Heart right ventricle (tissue), 16 donors: Measurements from ENCODE around the gene ENOPH1. TPM values are rescaled to one million over a fixed set of nuclear protein-coding genes. Genes with fewer than 3 reads are reported as not detected.
"Not testable (repeated sequence)": the region's sequence is repeated elsewhere in the genome, so short reads cannot be mapped to it uniquely, and the experiment has no call there.

Experiments
- ATAC-seq, 8 donors: fragments of 200-7000 bp; cut with Tn5 transposase; one replicate each; pipeline ENCODE4 v1.9.1; 2020; ENCODE audit warnings: mild to moderate bottlenecking in 8 of 8, moderate library complexity in 8 of 8, moderate number of reproducible peaks in 1 of 8
- DNase-seq, 2 donors: peaks; one replicate each; pipeline ENCODE4 v3.0.0-alpha.2; 2020
- H3K27ac ChIP-seq, 10 donors: fragments of 200-600 bp; sonication (generic) in 2 of 10; one replicate each; pipeline versions ENCODE4 v1.5.0 to v1.8.0; 2020 to 2022; ENCODE audit warnings: mild to moderate bottlenecking in 3 of 10
- H3K27me3 ChIP-seq, 7 donors: fragments of 200-600 bp; one replicate each; pipeline ENCODE4 v1.8.0; 2021 to 2022; ENCODE audit warnings: mild to moderate bottlenecking in 2 of 7
- H3K36me3 ChIP-seq, 9 donors: fragments of 200-600 bp; sonication (generic) in 1 of 9; one replicate each; pipeline versions ENCODE4 v1.5.0 to v1.8.0; 2020 to 2022; ENCODE audit warnings: mild to moderate bottlenecking in 2 of 9
- H3K4me1 ChIP-seq, 9 donors: fragments of 200-600 bp; sonication (generic) in 1 of 9; one replicate each; pipeline versions ENCODE4 v1.5.0 to v1.8.0; 2020 to 2022; ENCODE audit warnings: mild to moderate bottlenecking in 4 of 9
- H3K4me3 ChIP-seq, 10 donors: fragments of 200-600 bp; sonication (generic) in 2 of 10; one replicate each; pipeline versions ENCODE4 v1.5.0 to v1.8.0; 2020 to 2022; ENCODE audit warnings: mild to moderate bottlenecking in 7 of 10, moderate library complexity in 2 of 10
- H3K9me3 ChIP-seq, 11 donors: fragments of 200-600 bp in 10 of 11; sonication (generic) in 2 of 11; one replicate each; pipeline versions ENCODE4 v1.5.0 to v1.8.0; 2013 to 2022; ENCODE audit warnings: mild to moderate bottlenecking in 2 of 11, control low read depth in 1 of 11, moderate library complexity in 1 of 11
- WGBS, 2 donors: extraction: QIAGEN DNeasy Blood & Tissue Kit; methylation state at CpG; one replicate each; pipeline ENCODE4 v1.1.7; 2013; ENCODE audit warnings: inconsistent platforms in 1 of 2; 5-methylcytosine and 5-hydroxymethylcytosine counted together
- intact Hi-C, 10 donors: fragments of 100-400 bp; cut with DNase I; formaldehyde crosslinking; loops; one replicate each; pipeline versions ENCODE4 v1.11.1 to v1.14.2; 2022
- polyA plus RNA-seq, 2 donors: library from polyadenylated mRNA; stranded (reverse); fragments of 200-250 nt; gene quantifications; one replicate each; pipeline ENCODE4 v1.2.3, GENCODE V29; 2013
- total RNA-seq, 10 donors: library from RNA; stranded (reverse); fragmentation: NEBNext Ultra II Directional in 3 of 10; extraction: Animal tissue kit (Norgen Biotek cat#: 25700) in 3 of 10; gene quantifications; one replicate each; pipeline versions ENCODE4 v1.2.1 to v1.2.4, GENCODE V29; 2021 to 2023
- TF ChIP-seq, protein P1 (sequence below), 9 donors: fragments of 200-600 bp; sonication (generic) in 2 of 9; IDR thresholded peaks; one replicate each; pipeline versions ENCODE4 v1.5.0 to v1.8.0; 2021 to 2022; ENCODE audit warnings: antibody characterized with exemption in 9 of 9, mild to moderate bottlenecking in 5 of 9, moderate library complexity in 1 of 9
- donor health status: Arrhythmogenic right ventricular cardiomyopathy.
- donor health status: ischemic (EF 13 %, LVEDD 7.1; RV severe dilation, severe dysfunction).
- donor health status: healthy with polysubstance abuse.
- donor health status: DM: no; HTN: yes; CAD: no.
- donor health status: DM: no; HTN: no; CAD: no.
- donor health status: ischemic (EF 25% LVEDD 6.9; RV normal size, moderate dysfunction).
- donor health status: ischemic (EF 25% LVEDD 5.7; RV mildly dilated, moderate dysfunction).
- donor health status: healthy.
- donor health status: DM: yes; HTN: yes; CAD: no.
- donor health status: Ischemic cardiomyopathy.
- donor health status: ischemic (EF 35%, LVEDD 5.7; RV mildly dilated, moderate dysfunction).
- donor health status: nonischemic (EF 11% LVEDD 7.7; RV severe dilation, severe dysfunction).
- donor health status: DM: yes; HTN: yes; CAD: no.
- donor health status: PGD.
- donor health status: ischemic (EF 29% LVEDD 5.4; RV normal size, mild dysfunction).
- donor health status: nonischemic (EF 23%, LVEDD 6.1; RV moderate dilation, normal function).

ENOPH1 gene
- total and polyA plus RNA-seq, 12 donors: 13.9 to 28.1 (median 16.3) TPM

GRCh38 chr4:82402196-82402775, 28.1 kb upstream of the ENOPH1 start:
- ATAC-seq (no peak), DNase-seq (no peak)
- TF ChIP-seq, protein P1, sequence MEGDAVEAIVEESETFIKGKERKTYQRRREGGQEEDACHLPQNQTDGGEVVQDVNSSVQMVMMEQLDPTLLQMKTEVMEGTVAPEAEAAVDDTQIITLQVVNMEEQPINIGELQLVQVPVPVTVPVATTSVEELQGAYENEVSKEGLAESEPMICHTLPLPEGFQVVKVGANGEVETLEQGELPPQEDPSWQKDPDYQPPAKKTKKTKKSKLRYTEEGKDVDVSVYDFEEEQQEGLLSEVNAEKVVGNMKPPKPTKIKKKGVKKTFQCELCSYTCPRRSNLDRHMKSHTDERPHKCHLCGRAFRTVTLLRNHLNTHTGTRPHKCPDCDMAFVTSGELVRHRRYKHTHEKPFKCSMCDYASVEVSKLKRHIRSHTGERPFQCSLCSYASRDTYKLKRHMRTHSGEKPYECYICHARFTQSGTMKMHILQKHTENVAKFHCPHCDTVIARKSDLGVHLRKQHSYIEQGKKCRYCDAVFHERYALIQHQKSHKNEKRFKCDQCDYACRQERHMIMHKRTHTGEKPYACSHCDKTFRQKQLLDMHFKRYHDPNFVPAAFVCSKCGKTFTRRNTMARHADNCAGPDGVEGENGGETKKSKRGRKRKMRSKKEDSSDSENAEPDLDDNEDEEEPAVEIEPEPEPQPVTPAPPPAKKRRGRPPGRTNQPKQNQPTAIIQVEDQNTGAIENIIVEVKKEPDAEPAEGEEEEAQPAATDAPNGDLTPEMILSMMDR (IDR thresholded peaks at IDR 0.05): no peak
- 93 to 94% methylated on average over 17 of the region's 17 CpGs for WGBS, 2 donors
- H3K9me3 ChIP-seq: no peaks in the 10 kb centered on the region
- no peaks in the 10 kb centered on the region for H3K36me3 ChIP-seq
- H3K4me1 ChIP-seq: no peaks in the 10 kb centered on the region
- H3K27ac ChIP-seq: no peak overlapping the region
- H3K4me3 ChIP-seq: no peak overlapping the region
- no peaks in the 10 kb centered on the region for H3K27me3 ChIP-seq
- intact Hi-C loops: no loop called here

- no peak overlapping the region for H3K4me3 ChIP-seq
- no peaks in the 10 kb centered on the region for H3K27me3 ChIP-seq
- H3K36me3 ChIP-seq: no peaks in the 10 kb centered on the region
- WGBS, 2 donors: 74 to 79% methylated on average over 1 of the region's 1 CpG
- H3K9me3 ChIP-seq: no peaks in the 10 kb centered on the region
- ATAC-seq: no peak
- TF ChIP-seq, protein P1 (IDR thresholded peaks at IDR 0.05): no peak
- H3K4me1 ChIP-seq: no peaks in the 10 kb centered on the region
- intact Hi-C loops: no loop called here
- H3K27ac ChIP-seq: no peak overlapping the region
- DNase-seq: no peak
These were observed 26.7 kb upstream of the ENOPH1 start for GRCh38 chr4:82403725-82404124.

DNA sequence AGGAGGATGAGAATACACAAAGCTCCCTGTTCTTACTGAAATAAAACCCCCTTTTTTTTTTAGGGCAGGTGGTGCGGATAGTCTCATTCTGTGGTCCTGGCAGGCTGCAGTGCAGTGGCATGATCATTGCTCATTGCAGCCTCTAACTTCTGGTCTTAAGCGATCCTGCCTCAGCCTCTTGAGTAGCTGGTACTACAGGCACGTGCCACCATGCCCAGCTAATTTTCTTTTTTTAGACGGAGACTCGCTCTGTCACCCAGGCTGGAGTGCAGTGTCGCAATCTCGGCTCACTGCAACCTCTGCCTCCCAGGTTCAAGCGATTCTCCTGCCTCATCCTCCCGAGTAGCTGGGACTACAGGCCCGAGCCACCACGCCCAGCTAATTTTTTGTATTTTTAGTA, 15.3 kb upstream of the ENOPH1 start:
- H3K36me3 ChIP-seq, DNase-seq, intact Hi-C loops, H3K27me3 ChIP-seq, H3K4me3 ChIP-seq, H3K9me3 ChIP-seq, H3K27ac ChIP-seq, H3K4me1 ChIP-seq: not testable (repeated sequence)
- WGBS, 2 donors: 88 to 89% methylated on average over 11 of the region's 11 CpGs
- ATAC-seq: peak in 4 of 8 donors; percentile 11 to 79 (median 40)

- WGBS, 2 donors: 90 to 93% methylated on average over 12 of the region's 12 CpGs
These were observed 14.4 kb upstream of the ENOPH1 start for GRCh38 chr4:82415922-82416365.

GRCh38 chr4:82419451-82419850, 10.9 kb upstream of the ENOPH1 start:
- TF ChIP-seq, protein P1 (IDR thresholded peaks at IDR 0.05): no peak
- no peak for DNase-seq

More at GRCh38 chr4:82415922-82416365, 14.4 kb upstream of the ENOPH1 start:
- H3K36me3 ChIP-seq: no peaks in the 10 kb centered on the region
- DNase-seq (no peak), ATAC-seq (no peak)
- H3K27me3 ChIP-seq: no peaks in the 10 kb centered on the region
- H3K9me3 ChIP-seq: peaks cover 0 to 6% (median 0%) of the 10 kb centered on the region in 11 donors
- no peak overlapping the region for H3K4me3 ChIP-seq
- H3K4me1 ChIP-seq: no peaks in the 10 kb centered on the region
- intact Hi-C loops: no loop called here
- TF ChIP-seq, protein P1 (IDR thresholded peaks at IDR 0.05): no peak
- no peak overlapping the region for H3K27ac ChIP-seq

More at GRCh38 chr4:82419451-82419850, 10.9 kb upstream of the ENOPH1 start:
- Histone ChIP-seq H3K36me3 (peaks cover 0 to 28% (median 21%) of the 10 kb centered on the region in 9 donors), H3K27me3 (no peaks in the 10 kb centered on the region), H3K27ac (no peak overlapping the region), H3K4me1 (no peaks in the 10 kb centered on the region), H3K9me3 (no peaks in the 10 kb centered on the region), H3K4me3 (no peak overlapping the region)
- intact Hi-C loops: no loop called here
- WGBS, 2 donors: 85 to 89% methylated on average over 3 of the region's 3 CpGs
- no peak for ATAC-seq
